CD4-positive, alpha-beta T cell treated with Interferon gamma for 1 hour (primary cell): ENCODE data around the gene DIO1.

Experiments
- DNase-seq: peaks from one replicate; pipeline ENCODE4 v3.0.0-alpha.2; 2020

Gene DIO1

DNA sequence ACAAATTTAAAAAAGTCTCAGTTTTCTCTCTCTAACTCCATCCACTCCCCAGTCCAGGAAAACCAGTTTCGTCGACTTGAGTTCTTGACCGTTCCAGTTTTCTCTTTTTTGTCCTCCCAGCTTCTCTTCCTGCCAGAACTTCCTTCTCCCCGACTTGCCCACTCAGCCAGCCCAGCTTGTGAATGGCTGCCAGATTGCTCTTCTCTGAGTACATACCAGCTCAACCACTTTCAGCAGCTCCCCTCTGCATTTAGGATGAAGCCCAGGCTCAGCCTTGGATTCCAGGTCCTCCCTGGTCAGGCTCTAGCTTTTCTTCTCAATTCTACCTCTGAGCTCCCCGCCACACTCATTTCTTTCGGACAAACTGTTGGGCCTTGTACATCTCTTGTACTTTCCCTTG lies 1.4 kb downstream of the DIO1 start:
- DNase-seq: no peak

DNA sequence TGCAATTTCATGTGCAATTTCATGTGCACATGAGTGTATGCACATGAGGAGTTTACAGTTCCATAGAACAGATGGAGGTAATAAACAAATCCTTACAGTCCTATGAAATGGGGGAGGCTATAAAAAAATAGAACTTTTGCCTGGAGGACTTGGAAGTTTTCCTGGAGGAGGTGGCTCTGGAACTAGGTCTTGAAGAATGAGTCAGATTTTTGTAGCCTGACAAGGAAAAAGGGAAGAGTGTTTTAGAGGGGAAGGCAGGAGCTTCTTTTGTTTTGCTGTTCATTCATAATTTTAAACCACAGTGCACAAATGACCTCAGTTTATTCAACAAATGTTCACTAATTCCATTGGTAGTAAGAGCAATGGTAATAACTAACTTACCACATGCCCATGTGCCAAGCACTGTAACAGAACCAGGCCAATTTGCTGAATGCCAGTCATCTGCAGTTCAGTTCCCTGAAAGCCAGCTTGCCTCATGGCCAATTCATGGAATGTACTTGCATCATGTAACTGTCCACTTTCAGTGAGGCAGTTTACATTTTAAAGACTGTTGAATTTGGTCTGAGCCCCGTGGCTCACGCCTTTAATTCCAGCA lies 2.7 kb downstream of the DIO1 start:
- DNase-seq: no peak

- DNase-seq: no peak
Measured at GRCh38 chr1:53899206-53899628, 5.2 kb downstream of the DIO1 start.

DNA sequence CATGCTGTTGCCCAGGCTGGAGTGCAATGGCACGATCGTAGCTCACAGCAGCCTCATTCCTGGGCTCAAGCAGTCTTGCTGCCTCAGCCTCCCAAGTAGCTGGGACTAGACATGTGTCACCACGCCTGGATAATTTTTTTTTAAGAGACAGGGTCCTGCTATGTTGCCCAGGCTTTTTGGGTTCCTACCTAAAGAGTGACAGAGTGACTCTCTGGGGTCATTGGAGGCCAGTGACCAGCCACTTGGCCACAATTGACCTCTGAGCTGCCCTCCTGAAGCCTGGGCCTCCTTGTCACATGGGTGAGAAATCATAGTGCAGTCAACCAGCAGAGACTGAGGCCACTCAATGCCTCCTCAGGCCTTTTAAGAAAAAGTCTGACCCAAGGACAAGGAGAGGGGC lies 5.7 kb downstream of the DIO1 start:
- DNase-seq: no peak

DNA sequence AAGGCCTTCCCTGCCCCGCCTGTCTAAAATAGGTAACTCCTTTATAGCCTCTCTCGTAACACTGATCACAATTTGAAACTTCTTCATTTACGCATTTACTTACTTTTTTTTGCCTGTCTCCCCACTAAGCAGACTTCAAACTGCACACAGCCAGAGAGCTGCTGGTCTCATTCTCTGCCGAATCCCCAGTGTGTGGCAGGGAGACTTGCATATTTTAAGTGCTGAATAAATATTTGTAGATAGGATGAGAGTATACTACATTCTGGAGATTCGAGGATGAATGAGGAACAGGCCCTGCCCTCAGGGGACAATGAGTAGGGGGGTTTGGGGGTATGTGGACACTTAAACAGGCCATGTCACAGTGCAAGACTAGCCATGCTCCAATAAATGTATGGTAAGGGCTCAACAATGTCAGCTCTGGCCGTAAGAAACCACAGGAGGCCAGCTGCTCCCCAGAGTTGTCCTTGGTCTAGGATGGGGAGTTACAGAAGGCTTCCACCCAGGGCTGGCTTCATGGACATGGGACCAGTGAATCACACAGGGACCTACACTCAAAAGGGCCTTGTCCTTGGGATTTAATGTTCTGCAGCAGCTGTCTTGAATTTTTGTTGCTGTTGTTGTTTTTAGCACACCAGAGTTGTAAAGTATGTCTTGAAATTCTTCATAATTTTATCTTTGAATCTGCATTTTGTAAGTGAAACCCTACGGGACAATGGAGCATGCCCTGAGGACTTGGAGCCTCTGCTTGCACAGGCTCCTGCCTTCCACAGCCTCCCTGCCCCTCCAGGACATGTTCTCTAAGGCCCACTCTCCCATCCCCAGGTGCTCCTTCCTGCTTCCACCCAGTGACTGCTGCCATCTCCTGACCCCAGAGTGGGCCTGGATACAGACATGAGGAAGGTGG lies 8.5 kb downstream of the DIO1 start:
- DNase-seq: no peak

DNA sequence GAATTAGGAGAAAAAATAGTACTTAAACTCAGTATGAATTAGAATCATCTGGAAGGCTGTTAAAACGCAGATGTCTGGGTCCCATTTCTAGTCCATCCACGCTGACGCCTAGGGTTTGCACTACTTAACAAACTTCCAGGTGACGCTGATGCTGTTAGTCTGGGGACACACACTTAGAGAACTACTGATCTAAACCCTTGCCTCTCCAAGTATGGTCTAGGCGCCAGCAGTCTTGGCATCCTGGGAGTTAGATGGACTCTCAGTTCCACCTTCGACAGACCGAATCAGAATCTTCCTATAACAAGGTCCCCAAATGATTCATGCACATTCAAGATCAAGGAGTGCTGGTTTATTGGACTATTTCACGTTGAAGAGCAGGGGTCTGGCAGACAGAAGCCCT lies 11.5 kb downstream of the DIO1 start:
- DNase-seq: no peak

DNA sequence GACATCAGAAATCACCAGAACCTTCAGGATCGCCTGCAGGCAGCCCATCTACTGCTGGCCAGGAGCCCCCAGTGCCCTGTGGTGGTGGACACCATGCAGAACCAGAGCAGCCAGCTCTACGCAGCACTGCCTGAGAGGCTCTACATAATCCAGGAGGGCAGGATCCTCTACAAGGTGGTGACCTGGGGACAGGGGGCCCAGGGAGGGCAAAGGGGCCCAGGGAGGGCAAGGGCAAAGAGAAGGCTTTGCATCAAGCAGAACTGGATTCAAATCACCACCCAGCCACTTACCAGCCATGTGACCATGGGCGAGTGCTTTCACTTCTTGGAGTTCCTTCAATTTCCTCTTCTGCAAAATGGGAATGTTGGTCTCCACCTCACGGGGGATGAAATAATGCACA lies 12.1 kb downstream of the DIO1 start:
- DNase-seq: no peak

DNA sequence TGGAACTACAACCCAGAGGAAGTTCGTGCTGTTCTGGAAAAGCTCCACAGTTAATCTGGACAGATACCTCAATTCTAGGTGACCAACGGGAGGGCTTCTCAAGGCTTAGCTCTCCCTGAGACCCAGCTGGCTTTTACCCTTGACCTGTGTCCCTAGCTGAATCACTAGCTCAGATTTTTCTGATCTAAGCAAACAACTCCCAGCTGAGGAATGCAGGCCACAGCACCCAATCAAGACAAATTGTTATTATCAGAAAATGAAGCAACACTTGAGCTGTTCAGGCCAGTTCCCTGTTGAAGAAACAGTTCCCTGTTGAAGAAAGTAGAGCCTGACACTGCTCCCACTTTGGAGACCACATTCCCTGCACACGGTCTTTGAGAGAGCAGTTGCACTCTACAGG lies 16.0 kb downstream of the DIO1 start:
- DNase-seq: no peak

DNA sequence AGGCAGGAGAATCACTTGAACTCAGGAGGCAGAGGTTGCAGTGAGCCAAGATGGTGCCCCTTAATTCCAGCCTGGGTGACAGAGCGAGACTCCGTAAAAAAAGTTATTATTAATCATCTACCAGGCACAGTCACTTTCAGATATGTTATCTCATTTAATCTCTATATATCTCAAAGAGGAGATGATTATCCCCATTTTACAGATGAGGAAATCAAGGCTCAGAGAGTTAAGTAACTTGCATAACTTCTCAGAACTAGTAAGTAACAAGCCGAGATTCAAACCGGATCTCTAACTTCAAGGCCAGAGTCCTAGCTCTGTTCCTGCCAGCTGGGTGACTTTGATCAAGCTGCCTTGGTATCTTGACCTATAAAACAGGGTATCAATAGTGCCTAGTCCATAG lies 17.5 kb downstream of the DIO1 start:
- no peak for DNase-seq

DNA sequence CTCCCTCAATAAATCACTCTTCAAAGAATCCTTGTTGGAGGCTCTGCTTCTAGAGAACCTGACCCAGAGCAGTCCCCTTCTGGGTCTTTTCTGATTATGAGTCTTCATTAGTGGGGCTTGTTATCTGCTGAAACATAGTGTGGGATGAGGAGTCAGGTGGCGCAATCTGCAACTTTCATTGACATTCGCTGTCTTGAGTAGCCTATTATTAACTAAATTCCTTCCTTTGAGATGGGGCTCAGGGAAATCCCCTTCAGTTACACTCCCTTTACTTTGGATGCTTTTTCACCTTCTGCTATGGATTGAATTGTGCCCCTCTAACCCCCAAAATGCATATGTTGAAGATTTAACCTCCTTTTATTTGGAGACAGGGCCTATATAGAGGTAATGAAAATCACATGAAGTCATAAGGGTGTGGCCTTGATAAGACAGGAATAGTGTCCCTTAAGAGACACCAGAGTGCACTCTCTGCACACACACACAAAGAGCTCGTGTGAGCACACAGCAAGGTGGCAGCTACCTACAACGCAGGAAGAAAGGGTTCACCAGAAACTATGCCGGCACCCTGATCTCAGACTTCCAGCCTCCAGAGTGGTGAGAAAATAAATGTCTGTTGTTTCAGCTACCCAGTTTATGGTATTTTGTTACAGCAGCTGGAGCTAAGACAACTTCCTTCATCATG lies 19.5 kb downstream of the DIO1 start:
- no peak for DNase-seq

DNA sequence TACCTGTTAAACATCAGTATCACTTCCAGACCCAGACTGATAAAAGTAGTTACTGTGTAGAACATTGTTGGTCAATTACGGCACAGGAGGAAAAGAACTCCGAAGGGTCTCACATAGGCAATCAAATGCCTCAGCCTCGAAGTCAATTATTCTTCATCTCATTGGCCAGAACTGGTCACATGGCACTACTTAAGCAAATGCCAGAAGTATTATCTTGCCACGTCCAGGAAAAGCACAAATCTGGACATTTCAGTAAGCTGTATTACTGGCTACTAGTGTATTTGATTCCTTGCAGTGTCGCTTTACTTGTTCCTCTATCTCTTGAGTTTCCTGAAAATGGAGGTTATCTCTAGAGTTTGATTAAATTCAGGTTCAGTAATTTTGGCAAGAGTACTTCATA lies 24.4 kb downstream of the DIO1 start:
- DNase-seq: no peak

DNA sequence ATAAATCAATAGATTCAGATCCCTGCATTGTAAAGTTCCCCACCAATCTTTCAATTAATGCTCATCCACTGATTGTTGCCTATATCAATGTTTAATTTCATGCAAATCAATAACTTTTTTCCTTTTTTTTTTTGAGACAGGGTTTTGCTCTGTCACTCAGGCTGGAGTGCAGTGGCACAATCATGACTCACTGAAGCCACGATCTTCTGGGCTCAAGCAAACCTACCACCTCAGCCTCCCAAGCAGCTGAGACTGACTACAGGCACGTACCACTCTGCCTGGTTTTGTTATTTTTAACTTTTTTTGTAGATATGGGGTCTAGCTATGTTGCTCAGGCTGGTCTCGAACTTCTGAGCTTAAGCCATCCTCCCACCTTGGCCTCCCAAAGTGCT lies 25.7 kb downstream of the DIO1 start:
- DNase-seq: no peak

DNA sequence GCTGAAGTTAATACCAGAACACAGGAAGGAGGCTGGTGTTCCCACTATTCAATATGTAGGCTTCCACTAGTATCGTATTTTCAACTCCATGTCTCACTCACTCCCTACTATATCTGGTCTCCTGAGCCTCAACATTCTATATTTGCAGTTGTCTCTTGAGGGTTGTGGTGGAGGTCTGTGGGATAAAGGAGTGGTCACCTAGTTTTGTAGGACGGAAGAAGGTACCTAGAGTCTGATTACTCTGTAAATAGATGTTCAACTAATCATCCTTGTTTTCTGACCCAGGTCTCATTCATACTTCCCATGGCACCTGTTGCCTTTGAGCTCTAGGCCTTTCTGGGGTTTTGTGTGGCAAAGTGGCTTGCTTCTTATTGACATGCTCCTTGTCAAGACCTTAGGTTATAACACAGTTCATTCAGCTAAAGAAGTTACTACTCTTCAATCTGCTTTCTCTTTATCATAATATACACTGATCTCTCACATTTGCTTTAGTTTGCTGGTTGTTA lies 33.4 kb downstream of the DIO1 start:
- DNase-seq: no peak

GRCh38 chr1:53929246-53929960 lies 35.4 kb downstream of the DIO1 start:
- DNase-seq: no peak

GRCh38 chr1:53930932-53931331 lies 36.9 kb downstream of the DIO1 start:
- DNase-seq: no peak

DNA sequence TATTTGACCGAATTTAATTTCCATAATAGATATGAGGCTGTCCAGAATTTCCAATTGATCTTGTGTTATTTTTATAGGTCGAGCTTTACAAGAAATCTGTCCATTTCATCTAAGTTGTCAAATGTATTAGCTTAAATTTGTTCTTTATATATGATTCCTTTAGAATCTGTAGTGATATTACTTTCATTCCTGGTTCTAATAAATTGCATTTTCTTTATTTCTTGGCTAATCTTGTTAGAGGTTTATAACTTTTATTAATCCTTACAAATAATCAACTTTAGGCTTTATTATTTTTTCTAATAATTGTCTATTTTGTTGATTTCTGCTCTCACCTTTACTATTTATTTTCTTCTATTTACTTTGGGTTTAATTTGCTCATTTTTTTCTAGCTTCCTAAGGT lies 37.5 kb downstream of the DIO1 start:
- no peak for DNase-seq

- no peak for DNase-seq
Measured at GRCh38 chr1:53934170-53934765, 40.3 kb downstream of the DIO1 start.

DNA sequence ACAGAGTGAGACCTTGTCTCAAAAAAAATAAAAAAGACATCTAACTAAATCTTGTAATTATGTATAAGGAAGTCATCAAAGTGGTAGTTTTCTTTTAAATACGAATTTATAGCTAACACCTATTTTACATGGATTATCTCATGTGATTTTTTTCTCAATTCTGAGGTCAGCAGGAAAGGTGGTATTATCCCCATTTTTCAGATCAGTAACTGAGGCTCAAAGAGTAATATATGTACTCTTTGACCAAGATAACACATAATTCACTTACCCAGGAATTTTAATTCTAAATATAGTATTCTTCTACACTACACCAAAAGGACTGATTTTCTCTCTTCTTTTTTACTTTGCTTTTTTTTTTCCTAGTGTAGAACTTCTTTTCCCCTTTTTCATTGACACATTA lies 42.4 kb downstream of the DIO1 start:
- DNase-seq: no peak

DNA sequence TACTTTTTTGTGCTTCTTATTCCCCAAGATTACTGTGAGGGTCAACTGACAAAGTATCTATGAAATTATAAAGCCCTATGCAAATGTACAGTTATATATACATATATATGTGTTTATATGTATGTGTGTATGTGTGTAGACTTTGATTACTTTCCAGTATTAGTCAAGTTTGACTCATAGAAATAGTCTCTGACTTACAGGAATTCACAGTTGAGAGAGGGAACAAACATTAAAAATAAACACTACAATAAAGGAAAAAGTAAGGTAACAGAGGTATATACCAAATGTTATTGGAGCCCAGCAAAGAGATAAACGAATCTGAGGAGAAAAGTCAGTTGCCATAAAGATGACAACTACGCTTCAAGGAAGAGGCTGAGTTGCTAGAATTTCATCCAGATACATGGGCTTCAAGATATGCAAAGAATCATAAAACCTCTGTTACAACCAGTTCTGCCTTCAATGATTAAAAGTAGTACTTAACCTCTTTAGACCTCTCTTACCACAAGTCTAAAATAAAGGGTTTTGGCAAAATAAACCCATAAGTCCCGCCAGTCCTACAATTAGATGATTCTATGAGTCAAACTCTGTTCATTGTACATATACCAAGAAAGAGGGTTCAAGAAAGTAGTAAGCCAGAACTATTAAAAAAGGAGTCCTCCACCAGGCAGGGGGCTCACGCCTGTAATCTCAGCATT lies 44.3 kb downstream of the DIO1 start:
- no peak for DNase-seq

DNA sequence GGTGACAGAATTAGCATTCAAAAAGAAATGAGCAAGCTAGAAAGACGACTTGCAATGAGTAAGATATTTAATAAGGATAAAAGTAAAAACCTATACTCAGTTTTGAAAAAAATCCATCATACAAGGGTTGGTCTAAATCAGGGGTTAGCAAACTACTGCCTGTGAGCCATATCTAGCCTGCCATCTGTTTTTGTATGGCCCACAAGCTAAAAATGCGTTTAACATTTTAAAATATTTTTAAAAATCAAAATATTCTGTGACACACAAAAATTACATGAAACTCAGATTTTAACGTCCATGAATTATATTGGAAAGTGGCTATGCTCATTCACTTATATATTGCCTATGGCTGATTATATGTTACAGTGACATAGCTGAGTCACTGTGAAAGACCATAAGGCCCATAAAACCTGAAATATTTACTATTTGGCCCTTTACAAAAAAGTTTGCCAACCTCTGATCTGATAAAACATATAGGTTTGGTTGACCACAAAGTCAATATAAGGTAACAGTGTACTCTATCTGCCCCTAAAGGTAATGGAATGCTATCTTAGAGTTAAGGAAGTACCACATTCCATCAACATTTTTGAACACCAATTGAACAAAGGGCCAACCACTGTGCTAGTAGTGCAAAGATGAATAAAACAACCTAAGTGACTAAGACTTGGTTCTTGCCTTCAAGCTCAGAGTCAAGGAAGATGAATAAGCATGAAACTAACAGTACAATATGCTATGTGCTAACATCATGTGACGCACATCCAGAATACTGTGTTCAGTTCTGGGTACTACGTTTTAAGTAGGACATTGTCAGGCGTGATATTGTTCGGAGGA lies 48.4 kb downstream of the DIO1 start:
- no peak for DNase-seq

DNA sequence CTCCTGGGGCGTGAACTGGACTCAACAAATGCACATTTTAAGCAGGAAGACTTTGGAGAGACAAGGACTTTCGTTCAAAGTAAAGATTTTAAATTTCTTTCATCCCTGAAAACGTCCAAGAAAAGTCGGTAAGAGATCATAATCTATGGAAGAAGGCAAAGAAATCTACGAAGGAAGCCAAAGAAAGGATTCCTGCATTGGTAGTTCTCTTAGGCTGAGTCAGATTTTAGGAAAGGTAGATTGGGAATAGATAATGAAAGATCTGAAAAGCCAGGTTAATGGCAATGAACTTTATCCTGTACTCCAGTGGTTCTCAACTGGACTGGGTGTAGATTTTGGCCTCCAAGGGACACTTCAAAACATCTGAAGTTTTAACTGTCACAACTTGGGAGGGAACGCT lies 49.1 kb downstream of the DIO1 start:
- no peak for DNase-seq
